GM12891 (cell line): ENCODE results near the gene ANO2.

Experiments used
- PAX5 ChIP-seq: IDR thresholded peaks from 2 replicates; pipeline ENCODE4 v1.6.1; 2011; ENCODE audit warnings: low read length, moderate library complexity, mild to moderate bottlenecking; ENCODE audit not compliant: insufficient read depth, severe bottlenecking
- POLR2A ChIP-seq: IDR thresholded peaks from 2 replicates; pipeline ENCODE4 v1.6.1; 2011; ENCODE audit warnings: low read depth, low read length, control low read depth
- POLR2AphosphoS5 ChIP-seq: IDR thresholded peaks from 2 replicates; pipeline ENCODE4 v1.6.1; 2011; ENCODE audit warnings: low read depth, low read length, control low read depth
- POU2F2 ChIP-seq: IDR thresholded peaks from 2 replicates; pipeline ENCODE4 v1.6.1; 2011; ENCODE audit warnings: low read depth, mild to moderate bottlenecking, control low read depth, low read length, moderate library complexity
- SPI1 ChIP-seq: IDR thresholded peaks from 2 replicates; pipeline ENCODE4 v1.6.1; 2011; ENCODE audit warnings: low read depth, low read length, control low read depth
- TAF1 ChIP-seq: IDR thresholded peaks from 2 replicates; pipeline ENCODE4 v1.6.1; 2011; ENCODE audit warnings: low read depth, low read length, control low read depth

DNA sequence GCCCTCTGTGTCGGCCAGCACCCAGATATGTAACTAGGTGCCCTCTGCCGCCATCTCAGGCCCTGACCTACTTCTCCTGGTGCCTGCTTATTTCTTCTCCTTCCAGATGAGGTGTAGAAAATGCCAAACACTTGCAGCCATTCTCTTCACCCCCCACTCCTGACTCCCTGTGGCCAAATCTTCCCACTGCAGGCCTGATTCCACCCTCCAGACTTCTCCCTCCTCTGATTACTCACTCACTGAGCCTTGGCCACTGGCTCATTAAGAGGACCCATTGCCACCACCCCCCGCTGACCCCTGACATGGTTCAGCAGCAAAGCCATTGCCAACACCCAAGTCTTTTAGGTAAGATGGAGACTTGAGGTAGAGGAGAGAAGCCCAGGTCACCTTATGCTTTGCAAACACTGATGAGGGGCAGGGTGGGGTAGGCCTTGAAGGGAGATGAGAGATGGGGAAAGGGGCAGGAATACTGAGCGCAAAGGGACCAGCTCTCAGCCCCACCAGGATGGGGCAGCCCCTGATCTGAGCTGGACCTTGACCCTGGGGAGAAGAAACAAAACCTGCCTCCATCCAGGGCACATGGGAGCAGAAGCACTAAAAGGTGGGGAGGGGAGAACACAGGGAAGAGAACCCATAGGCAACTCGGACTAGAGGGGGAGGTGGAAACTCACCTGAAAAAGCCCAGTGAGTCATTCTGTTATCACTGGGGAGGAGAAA, 25.1 kb upstream of the ANO2 start:
- TF ChIP-seq POLR2AphosphoS5 (no peak), POLR2A (no peak), TAF1 (no peak), POU2F2 (no peak), SPI1 (no peak), PAX5 (no peak)
